Peyer's patch (tissue), 4 donors: ENCODE measurements around the gene COL6A5.

Source experiments
- POLR2A ChIP-seq, 2 donors: fragments of 450-650 bp; IDR thresholded peaks; one replicate each; pipeline ENCODE4 v1.5.1; 2017; ENCODE audit warnings: antibody characterized with exemption in 2 of 2, mild to moderate bottlenecking in 2 of 2, moderate library complexity in 2 of 2
- TF ChIP-seq, protein P1 (sequence below), 6 experiments: fragments of 450-650 bp in 4 of 6; fragments of 200-600 bp in 2 of 6; sonication (generic) in 1 of 6; IDR thresholded peaks; one replicate each; pipeline ENCODE4 v1.5.1; 2017 to 2019; ENCODE audit warnings: antibody characterized with exemption in 6 of 6, mild to moderate bottlenecking in 3 of 6, moderate library complexity in 1 of 6

DNA sequence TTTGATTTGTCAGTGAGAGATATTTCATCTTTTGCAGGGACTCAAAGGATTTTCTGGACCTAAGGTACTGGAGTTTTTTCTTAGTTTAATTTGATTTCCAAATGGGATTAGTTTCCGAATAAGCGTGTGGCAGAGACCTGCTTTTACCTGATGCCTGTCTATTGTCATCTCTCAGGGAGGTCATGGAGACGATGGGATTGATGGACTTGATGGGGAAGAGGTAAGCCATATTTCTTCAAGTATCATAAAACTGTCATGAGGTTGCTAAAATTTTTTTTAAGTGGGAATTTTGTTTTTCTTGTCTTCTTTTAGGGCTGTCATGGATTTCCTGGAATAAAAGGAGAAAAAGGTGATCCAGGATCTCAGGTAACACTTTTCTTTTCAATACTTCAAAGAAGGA, 60.5 kb downstream of the COL6A5 start:
- no peak for TF ChIP-seq POLR2A (IDR thresholded peaks at IDR 0.05)
- TF ChIP-seq, protein P1, sequence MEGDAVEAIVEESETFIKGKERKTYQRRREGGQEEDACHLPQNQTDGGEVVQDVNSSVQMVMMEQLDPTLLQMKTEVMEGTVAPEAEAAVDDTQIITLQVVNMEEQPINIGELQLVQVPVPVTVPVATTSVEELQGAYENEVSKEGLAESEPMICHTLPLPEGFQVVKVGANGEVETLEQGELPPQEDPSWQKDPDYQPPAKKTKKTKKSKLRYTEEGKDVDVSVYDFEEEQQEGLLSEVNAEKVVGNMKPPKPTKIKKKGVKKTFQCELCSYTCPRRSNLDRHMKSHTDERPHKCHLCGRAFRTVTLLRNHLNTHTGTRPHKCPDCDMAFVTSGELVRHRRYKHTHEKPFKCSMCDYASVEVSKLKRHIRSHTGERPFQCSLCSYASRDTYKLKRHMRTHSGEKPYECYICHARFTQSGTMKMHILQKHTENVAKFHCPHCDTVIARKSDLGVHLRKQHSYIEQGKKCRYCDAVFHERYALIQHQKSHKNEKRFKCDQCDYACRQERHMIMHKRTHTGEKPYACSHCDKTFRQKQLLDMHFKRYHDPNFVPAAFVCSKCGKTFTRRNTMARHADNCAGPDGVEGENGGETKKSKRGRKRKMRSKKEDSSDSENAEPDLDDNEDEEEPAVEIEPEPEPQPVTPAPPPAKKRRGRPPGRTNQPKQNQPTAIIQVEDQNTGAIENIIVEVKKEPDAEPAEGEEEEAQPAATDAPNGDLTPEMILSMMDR (IDR thresholded peaks at IDR 0.05): no peak
